SU-DHL-6 (cell line): ENCODE results near the gene NACC2.

ENCODE experiments used
- H2AFZ ChIP-seq: fragments of 200-600 bp; sonication (generic); 2 replicates; pipeline ENCODE4 v1.6.1; 2014; ENCODE audit warnings: low read depth, mild to moderate bottlenecking, moderate library complexity, mixed read lengths, antibody characterized with exemption, low read length; ENCODE audit not compliant: severe bottlenecking
- H3F3A ChIP-seq: fragments of 200-600 bp; shearing (Covaris generic); 2 replicates; pipeline ENCODE4 v1.6.0; 2016; ENCODE audit warnings: antibody characterized with exemption, mild to moderate bottlenecking; ENCODE audit not compliant: insufficient read depth
- H3K27ac ChIP-seq: fragments of 200-600 bp; sonication (generic); 2 replicates; pipeline ENCODE4 v1.5.1; 2016; ENCODE audit warnings: low read depth, mild to moderate bottlenecking, low read length, moderate library complexity, mixed read lengths
- H3K27me3 ChIP-seq: fragments of 200-600 bp; sonication (generic), shearing (Covaris generic); 2 replicates; pipeline ENCODE4 v1.6.0; 2014; ENCODE audit warnings: mild to moderate bottlenecking, low read length
- H3K36me3 ChIP-seq: fragments of 200-600 bp; sonication (generic); 2 replicates; pipeline ENCODE4 v1.6.1; 2014; ENCODE audit warnings: mild to moderate bottlenecking, low read length, mixed read lengths
- H3K4me2 ChIP-seq: fragments of 300-600, 200-600 bp; shearing (Covaris generic), sonication (generic); 2 replicates; pipeline ENCODE4 v1.6.0; 2014; ENCODE audit warnings: low read length, low read depth, mild to moderate bottlenecking; ENCODE audit not compliant: poor library complexity, severe bottlenecking
- H3K4me3 ChIP-seq: fragments of 200-600 bp; sonication (generic); 2 replicates; pipeline ENCODE4 v1.5.1; 2014; ENCODE audit warnings: antibody characterized with exemption, low read length, mild to moderate bottlenecking, mixed read lengths; ENCODE audit not compliant: insufficient read depth, poor library complexity, severe bottlenecking
- H3K79me2 ChIP-seq: fragments of 200-600 bp; sonication (generic); 2 replicates; pipeline ENCODE4 v1.6.1; 2014; ENCODE audit warnings: mild to moderate bottlenecking, low read length, moderate library complexity; ENCODE audit not compliant: insufficient read depth
- H3K9ac ChIP-seq: fragments of 200-600 bp; sonication (generic); 2 replicates; pipeline ENCODE4 v1.7.0; 2014; ENCODE audit warnings: mild to moderate bottlenecking, low read length
- H3K9me2 ChIP-seq: fragments of 200-600 bp; sonication (generic); replicated peaks from 2 replicates; pipeline ENCODE4 v1.6.1; 2014; ENCODE audit warnings: low read length; ENCODE audit not compliant: insufficient read depth
- H3K9me3 ChIP-seq: fragments of 200-600 bp; sonication (generic); 2 replicates; pipeline ENCODE4 v1.6.1; 2014; ENCODE audit warnings: low read length, mixed read lengths; ENCODE audit not compliant: insufficient read depth
- H4K20me1 ChIP-seq: fragments of 200-600 bp; sonication (generic); 2 replicates; pipeline ENCODE4 v1.6.1; 2014; ENCODE audit warnings: low read depth, mild to moderate bottlenecking, antibody characterized with exemption, low read length, moderate library complexity, mixed read lengths
- EZH2phosphoT487 ChIP-seq: fragments of 200-600 bp; sonication (generic), shearing (Covaris generic); conservative IDR thresholded peaks from 2 replicates; pipeline ENCODE4 v1.6.1; 2018; ENCODE audit warnings: mild to moderate bottlenecking, antibody characterized with exemption, low read length, moderate library complexity, mixed read lengths
- TF ChIP-seq, protein P1 (sequence below): fragments of 200-600 bp; sonication (generic); IDR thresholded peaks from one replicate; pipeline ENCODE4 v1.5.1; 2017; ENCODE audit warnings: antibody characterized with exemption, mild to moderate bottlenecking, low read length, moderate library complexity; ENCODE audit not compliant: insufficient read depth, poor library complexity, severe bottlenecking

The NACC2 gene

DNA sequence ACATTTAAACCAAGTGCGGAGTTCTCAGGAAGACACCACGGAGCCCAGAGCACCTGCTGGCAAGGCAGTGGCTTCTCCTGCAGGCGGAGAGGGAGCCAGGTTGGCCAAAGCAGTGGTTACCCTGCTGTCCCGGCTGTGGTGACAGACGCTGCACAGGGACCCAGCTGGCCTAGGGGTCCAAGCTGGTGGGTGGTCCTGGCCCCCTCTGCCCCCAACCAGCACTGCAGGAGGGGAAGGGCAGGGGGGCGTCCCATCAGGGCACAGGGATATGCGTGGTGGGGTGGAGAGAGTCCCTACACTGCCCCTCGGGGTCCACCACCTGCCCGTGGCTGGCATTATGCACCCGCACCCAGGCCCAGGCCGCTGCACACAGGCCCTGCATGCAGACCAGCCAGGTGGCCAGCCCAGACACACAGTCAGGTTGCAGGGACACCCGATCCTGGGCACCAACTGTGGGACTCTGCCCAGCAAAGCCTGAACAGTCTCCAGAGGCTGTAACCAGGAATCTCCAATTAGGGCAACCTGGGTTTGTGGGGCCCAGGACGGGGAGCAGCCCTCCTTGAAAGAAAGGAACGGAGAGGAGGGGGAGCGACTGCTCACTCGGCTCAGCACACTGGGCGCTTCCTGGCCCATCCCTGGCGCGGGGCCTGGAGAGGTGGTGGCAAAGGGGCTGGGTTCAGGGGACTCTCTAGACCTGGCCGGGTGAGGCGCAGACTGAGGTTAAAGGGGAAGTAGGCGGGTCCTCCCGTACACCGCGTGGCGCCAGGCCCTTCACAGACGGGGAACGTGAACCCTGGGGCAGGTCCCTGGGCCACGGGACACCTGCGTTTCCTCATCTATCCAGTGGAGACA is 46.3 kb downstream of the NACC2 start:
- Histone ChIP-seq H3K4me2 (no peak overlapping the region), H3K9ac (no peak overlapping the region), H3K27me3 (no peaks in the 10 kb centered on the region), H3K36me3 (no peaks in the 10 kb centered on the region), H3K79me2 (no peaks in the 10 kb centered on the region), H3K9me3 (no peaks in the 10 kb centered on the region), H3K27ac (no peak overlapping the region), H3F3A (no peaks in the 10 kb centered on the region), H3K9me2 (no peaks in the 10 kb centered on the region), H2AFZ (no peak overlapping the region), H4K20me1 (no peaks in the 10 kb centered on the region), H3K4me3 (no peak overlapping the region)
- no peak for TF ChIP-seq EZH2phosphoT487
- TF ChIP-seq, protein P1, sequence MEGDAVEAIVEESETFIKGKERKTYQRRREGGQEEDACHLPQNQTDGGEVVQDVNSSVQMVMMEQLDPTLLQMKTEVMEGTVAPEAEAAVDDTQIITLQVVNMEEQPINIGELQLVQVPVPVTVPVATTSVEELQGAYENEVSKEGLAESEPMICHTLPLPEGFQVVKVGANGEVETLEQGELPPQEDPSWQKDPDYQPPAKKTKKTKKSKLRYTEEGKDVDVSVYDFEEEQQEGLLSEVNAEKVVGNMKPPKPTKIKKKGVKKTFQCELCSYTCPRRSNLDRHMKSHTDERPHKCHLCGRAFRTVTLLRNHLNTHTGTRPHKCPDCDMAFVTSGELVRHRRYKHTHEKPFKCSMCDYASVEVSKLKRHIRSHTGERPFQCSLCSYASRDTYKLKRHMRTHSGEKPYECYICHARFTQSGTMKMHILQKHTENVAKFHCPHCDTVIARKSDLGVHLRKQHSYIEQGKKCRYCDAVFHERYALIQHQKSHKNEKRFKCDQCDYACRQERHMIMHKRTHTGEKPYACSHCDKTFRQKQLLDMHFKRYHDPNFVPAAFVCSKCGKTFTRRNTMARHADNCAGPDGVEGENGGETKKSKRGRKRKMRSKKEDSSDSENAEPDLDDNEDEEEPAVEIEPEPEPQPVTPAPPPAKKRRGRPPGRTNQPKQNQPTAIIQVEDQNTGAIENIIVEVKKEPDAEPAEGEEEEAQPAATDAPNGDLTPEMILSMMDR, result no peak

GRCh38 chr9:136047775-136048559 is 47.1 kb downstream of the NACC2 start:
- no peak for TF ChIP-seq EZH2phosphoT487
- TF ChIP-seq, protein P1, result no peak
- Histone ChIP-seq H3F3A (no peaks in the 10 kb centered on the region), H4K20me1 (no peaks in the 10 kb centered on the region), H3K36me3 (no peaks in the 10 kb centered on the region), H3K9ac (no peak overlapping the region), H2AFZ (no peak overlapping the region), H3K4me3 (no peak overlapping the region), H3K79me2 (no peaks in the 10 kb centered on the region), H3K9me2 (no peaks in the 10 kb centered on the region), H3K9me3 (no peaks in the 10 kb centered on the region), H3K27ac (no peak overlapping the region), H3K4me2 (no peak overlapping the region), H3K27me3 (no peaks in the 10 kb centered on the region)

DNA sequence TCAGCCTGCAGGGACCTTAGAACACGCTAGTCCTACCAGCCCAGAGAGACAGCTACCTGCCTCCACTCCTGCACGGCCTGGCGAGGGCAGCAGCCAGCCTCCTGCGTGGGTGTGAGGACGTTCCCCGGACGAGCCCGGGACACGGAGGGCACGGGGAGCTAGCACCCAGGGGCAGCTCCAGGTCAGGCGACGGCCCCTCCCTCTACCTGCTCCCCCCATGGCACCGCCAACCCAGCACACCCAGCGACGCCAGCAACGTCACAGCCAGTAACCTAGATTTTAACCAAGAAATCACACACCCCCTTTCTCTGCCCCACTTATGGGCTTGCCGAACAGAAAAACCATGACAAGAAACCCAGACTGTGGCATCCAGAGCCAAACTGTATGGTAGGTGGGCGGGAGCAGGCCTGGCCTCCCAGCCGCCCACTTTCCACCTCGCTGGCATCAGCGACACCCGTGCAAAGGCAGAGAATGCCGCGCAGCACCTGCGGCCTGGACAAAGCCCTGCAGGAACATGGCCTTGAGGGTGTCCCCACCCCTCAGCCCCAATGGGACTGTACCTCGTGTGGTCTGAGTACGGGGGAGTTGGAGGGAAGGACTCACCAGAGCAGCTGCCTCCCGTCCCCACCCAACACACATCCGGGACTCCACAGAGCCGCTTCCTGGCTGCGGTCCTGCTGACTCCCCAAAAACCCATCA is 47.9 kb downstream of the NACC2 start:
- TF ChIP-seq, protein P1, result no peak
- no peak for TF ChIP-seq EZH2phosphoT487
- H4K20me1 ChIP-seq, result no peaks in the 10 kb centered on the region
- no peaks in the 10 kb centered on the region for H3F3A ChIP-seq
- H2AFZ ChIP-seq, result no peak overlapping the region
- no peaks in the 10 kb centered on the region for H3K9me2 ChIP-seq
- no peaks in the 10 kb centered on the region for H3K9me3 ChIP-seq
- no peaks in the 10 kb centered on the region for H3K36me3 ChIP-seq
- no peak overlapping the region for H3K4me2 ChIP-seq
- no peak overlapping the region for H3K27ac ChIP-seq
- no peak overlapping the region for H3K4me3 ChIP-seq
- no peak overlapping the region for H3K9ac ChIP-seq
- H3K79me2 ChIP-seq, result no peaks in the 10 kb centered on the region
- H3K27me3 ChIP-seq, result no peaks in the 10 kb centered on the region
